Measurements from ENCODE around the gene TBCK. TPM values are rescaled to one million over a fixed set of nuclear protein-coding genes. Genes with fewer than 3 reads are reported as not detected.

Gene TBCK
- total and polyA plus RNA-seq, 4 experiments from 2014 or later = 23.7 to 62.3 (median 43.1) TPM

- no peak overlapping the region for H3K4me3 Mint-ChIP-seq
- no peaks in the 10 kb centered on the region for H3K4me1 ChIP-seq (ENCODE audit: insufficient read depth, low read length)
- ChIA-PET POLR2A (ENCODE audit: partially characterized antibody) (no interaction called here), CTCF (ENCODE audit: partially characterized antibody) (no interaction called here)
- intact Hi-C loops (cut with micrococcal nuclease) = no loop called here
- no peak overlapping the region for H3K4me3 ChIP-seq (ENCODE audit: low read length in 2 of 2)
- H3K27me3 ChIP-seq (ENCODE audit: insufficient read depth, low read length) = no peaks in the 10 kb centered on the region
- no peaks in the 10 kb centered on the region for H3K9me3 Mint-ChIP-seq
- no peaks in the 10 kb centered on the region for H3K9me3 ChIP-seq (ENCODE audit: control insufficient read depth in 1 of 2, low read length in 2 of 2)
- no peak for DNase-seq
- peaks cover 23 to 41% of the 10 kb centered on the region in 2 donors for H3K36me3 Mint-ChIP-seq
- H3K27ac ChIP-seq (ENCODE audit: low read depth, low read length) = no peak overlapping the region
- H3K4me1 Mint-ChIP-seq = peaks cover 0 to 3% (median 0%) of the 10 kb centered on the region in 4 donors
- H3K27ac Mint-ChIP-seq = no peak overlapping the region
- peaks cover 11% of the 10 kb centered on the region for H3K36me3 ChIP-seq (ENCODE audit: insufficient read depth, low read length)
- H3K27me3 Mint-ChIP-seq = no peaks in the 10 kb centered on the region
Observed at GRCh38 chr4:106351016-106351415, 35.0 kb upstream of the TBCK start.

DNA sequence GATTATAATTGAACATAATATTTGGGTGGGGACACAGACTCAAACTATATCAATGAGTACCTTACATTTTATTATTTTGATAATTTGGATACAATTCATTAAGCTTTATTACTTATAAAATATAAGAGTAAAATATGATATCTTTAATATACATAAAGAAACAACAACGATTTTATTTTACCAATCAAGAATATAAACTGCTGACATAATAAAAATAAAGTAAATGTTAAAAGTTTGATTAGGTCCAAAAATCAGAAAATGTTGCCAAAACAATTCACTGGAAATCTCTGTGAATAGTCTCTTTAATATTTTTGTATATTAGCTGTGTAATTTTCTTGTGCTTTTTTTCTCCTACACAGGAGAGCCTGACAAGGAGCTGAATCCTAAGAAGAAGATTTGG is 31.2 kb upstream of the TBCK start:
- Histone ChIP-seq H3K9me3 (ENCODE audit: control insufficient read depth in 1 of 2, low read length in 2 of 2) (no peaks in the 10 kb centered on the region), H3K4me1 (ENCODE audit: insufficient read depth, low read length) (no peaks in the 10 kb centered on the region), H3K27me3 (ENCODE audit: insufficient read depth, low read length) (no peaks in the 10 kb centered on the region), H3K27ac (ENCODE audit: low read depth, low read length) (no peak overlapping the region), H3K36me3 (ENCODE audit: insufficient read depth, low read length) (peaks cover 11% of the 10 kb centered on the region), H3K4me3 (ENCODE audit: low read length in 2 of 2) (no peak overlapping the region)
- DNase-seq = no peak
- no peaks in the 10 kb centered on the region for H3K27me3 Mint-ChIP-seq
- ChIA-PET POLR2A (ENCODE audit: partially characterized antibody) (no interaction called here), CTCF (ENCODE audit: partially characterized antibody) (no interaction called here)
- intact Hi-C loops (cut with micrococcal nuclease) = no loop called here
- H3K9me3 Mint-ChIP-seq = no peaks in the 10 kb centered on the region
- peaks cover 47 to 66% of the 10 kb centered on the region in 2 donors for H3K36me3 Mint-ChIP-seq
- H3K4me3 Mint-ChIP-seq = no peak overlapping the region
- H3K4me1 Mint-ChIP-seq = peaks cover 13 to 26% (median 21%) of the 10 kb centered on the region in 4 donors
- peak overlapping the region in 1 of 7 donors; percentile 65 for H3K27ac Mint-ChIP-seq

- ChIA-PET CTCF (ENCODE audit: partially characterized antibody) (interaction anchor here (0.9 kb wide), 1 partner anchor 16 kb away, joined by 3 read pairs; no protein-coding TSS in a partner anchor), POLR2A (ENCODE audit: partially characterized antibody) (no interaction called here)
- intact Hi-C loops (cut with micrococcal nuclease) = no loop called here
- H3K4me3 ChIP-seq (ENCODE audit: low read length in 2 of 2) = no peak overlapping the region
- peaks cover 0 to 11% (median 0%) of the 10 kb centered on the region in 8 donors for H3K9me3 Mint-ChIP-seq
- no peaks in the 10 kb centered on the region for H3K9me3 ChIP-seq (ENCODE audit: control insufficient read depth in 1 of 2, low read length in 2 of 2)
- peaks cover 70 to 72% of the 10 kb centered on the region in 2 donors for H3K36me3 Mint-ChIP-seq
- H3K27me3 Mint-ChIP-seq = no peaks in the 10 kb centered on the region
- peaks cover 32 to 50% (median 43%) of the 10 kb centered on the region in 4 donors for H3K4me1 Mint-ChIP-seq
- H3K4me3 Mint-ChIP-seq = no peak overlapping the region
- no peak for DNase-seq
- H3K36me3 ChIP-seq (ENCODE audit: insufficient read depth, low read length) = peaks cover 11% of the 10 kb centered on the region
- H3K27me3 ChIP-seq (ENCODE audit: insufficient read depth, low read length) = no peaks in the 10 kb centered on the region
- peak overlapping the region in 3 of 7 donors; percentile 20 to 55 (median 33) for H3K27ac Mint-ChIP-seq
- H3K27ac ChIP-seq (ENCODE audit: low read depth, low read length) = no peak overlapping the region
- H3K4me1 ChIP-seq (ENCODE audit: insufficient read depth, low read length) = peaks cover 18% of the 10 kb centered on the region
Observed at GRCh38 chr4:106344647-106344970, 28.6 kb upstream of the TBCK start.

GRCh38 chr4:106343865-106344646 is 28.0 kb upstream of the TBCK start:
- peaks cover 36 to 56% (median 48%) of the 10 kb centered on the region in 4 donors for H3K4me1 Mint-ChIP-seq
- no peak for DNase-seq
- Histone ChIP-seq H3K36me3 (ENCODE audit: insufficient read depth, low read length) (peaks cover 11% of the 10 kb centered on the region), H3K4me3 (ENCODE audit: low read length in 2 of 2) (no peak overlapping the region), H3K27me3 (ENCODE audit: insufficient read depth, low read length) (no peaks in the 10 kb centered on the region), H3K27ac (ENCODE audit: low read depth, low read length) (no peak overlapping the region), H3K9me3 (ENCODE audit: control insufficient read depth in 1 of 2, low read length in 2 of 2) (no peaks in the 10 kb centered on the region), H3K4me1 (ENCODE audit: insufficient read depth, low read length) (peaks cover 18% of the 10 kb centered on the region)
- H3K27me3 Mint-ChIP-seq = no peaks in the 10 kb centered on the region
- intact Hi-C loops (cut with micrococcal nuclease) = no loop called here
- peak overlapping the region in 1 of 8 donors; percentile 27 for H3K4me3 Mint-ChIP-seq
- H3K36me3 Mint-ChIP-seq = peaks cover 72% of the 10 kb centered on the region in 2 donors
- H3K9me3 Mint-ChIP-seq = peaks cover 0 to 11% (median 3%) of the 10 kb centered on the region in 8 donors
- ChIA-PET CTCF (ENCODE audit: partially characterized antibody) (interaction anchor here (0.9 kb wide), 1 partner anchor 16 kb away, joined by 3 read pairs; no protein-coding TSS in a partner anchor), POLR2A (ENCODE audit: partially characterized antibody) (no interaction called here)
- H3K27ac Mint-ChIP-seq = peak overlapping the region in 4 of 7 donors; percentile 20 to 77 (median 46)

- peak overlapping the region in 4 of 8 donors; percentile 5 to 39 (median 18) for H3K4me3 Mint-ChIP-seq
- peaks cover 79 to 84% of the 10 kb centered on the region in 2 donors for H3K36me3 Mint-ChIP-seq
- H3K9me3 ChIP-seq (ENCODE audit: control insufficient read depth in 1 of 2, low read length in 2 of 2) = no peaks in the 10 kb centered on the region
- no peaks in the 10 kb centered on the region for H3K27me3 Mint-ChIP-seq
- POLR2A ChIA-PET (ENCODE audit: partially characterized antibody) = no interaction called here
- CTCF ChIA-PET (ENCODE audit: partially characterized antibody) = no interaction called here
- peak overlapping the region in 2 of 7 donors; percentile 2 to 24 for H3K27ac Mint-ChIP-seq
- H3K27ac ChIP-seq (ENCODE audit: low read depth, low read length) = no peak overlapping the region
- H3K27me3 ChIP-seq (ENCODE audit: insufficient read depth, low read length) = no peaks in the 10 kb centered on the region
- H3K9me3 Mint-ChIP-seq = peaks cover 6 to 21% (median 10%) of the 10 kb centered on the region in 8 donors
- intact Hi-C loops (cut with micrococcal nuclease) = no loop called here
- peaks cover 18% of the 10 kb centered on the region for H3K4me1 ChIP-seq (ENCODE audit: insufficient read depth, low read length)
- peaks cover 39 to 62% (median 51%) of the 10 kb centered on the region in 4 donors for H3K4me1 Mint-ChIP-seq
- H3K4me3 ChIP-seq (ENCODE audit: low read length in 2 of 2) = no peak overlapping the region
- peaks cover 25% of the 10 kb centered on the region for H3K36me3 ChIP-seq (ENCODE audit: insufficient read depth, low read length)
- no peak for DNase-seq
Observed at GRCh38 chr4:106340774-106341173, 24.8 kb upstream of the TBCK start.

GRCh38 chr4:106339431-106339830 is 23.4 kb upstream of the TBCK start:
- Mint-ChIP-seq H3K27me3 (no peaks in the 10 kb centered on the region), H3K27ac (peak overlapping the region in 1 of 7 donors; percentile 40), H3K4me3 (peak overlapping the region in 2 of 8 donors; percentile 31 to 46), H3K4me1 (peaks cover 37 to 58% (median 49%) of the 10 kb centered on the region in 4 donors), H3K9me3 (peaks cover 6 to 21% (median 10%) of the 10 kb centered on the region in 8 donors), H3K36me3 (peaks cover 81 to 88% of the 10 kb centered on the region in 2 donors)
- intact Hi-C loops (cut with micrococcal nuclease) = loop anchor here (1.0 kb wide), 1 partner anchor 38 kb away; no protein-coding TSS in a partner anchor
- ChIA-PET POLR2A (ENCODE audit: partially characterized antibody) (no interaction called here), CTCF (ENCODE audit: partially characterized antibody) (no interaction called here)
- no peak overlapping the region for H3K4me3 ChIP-seq (ENCODE audit: low read length in 2 of 2)
- H3K9me3 ChIP-seq (ENCODE audit: control insufficient read depth in 1 of 2, low read length in 2 of 2) = no peaks in the 10 kb centered on the region
- peaks cover 18% of the 10 kb centered on the region for H3K4me1 ChIP-seq (ENCODE audit: insufficient read depth, low read length)
- no peak overlapping the region for H3K27ac ChIP-seq (ENCODE audit: low read depth, low read length)
- H3K27me3 ChIP-seq (ENCODE audit: insufficient read depth, low read length) = no peaks in the 10 kb centered on the region
- DNase-seq = no peak
- H3K36me3 ChIP-seq (ENCODE audit: insufficient read depth, low read length) = peaks cover 30% of the 10 kb centered on the region

DNA sequence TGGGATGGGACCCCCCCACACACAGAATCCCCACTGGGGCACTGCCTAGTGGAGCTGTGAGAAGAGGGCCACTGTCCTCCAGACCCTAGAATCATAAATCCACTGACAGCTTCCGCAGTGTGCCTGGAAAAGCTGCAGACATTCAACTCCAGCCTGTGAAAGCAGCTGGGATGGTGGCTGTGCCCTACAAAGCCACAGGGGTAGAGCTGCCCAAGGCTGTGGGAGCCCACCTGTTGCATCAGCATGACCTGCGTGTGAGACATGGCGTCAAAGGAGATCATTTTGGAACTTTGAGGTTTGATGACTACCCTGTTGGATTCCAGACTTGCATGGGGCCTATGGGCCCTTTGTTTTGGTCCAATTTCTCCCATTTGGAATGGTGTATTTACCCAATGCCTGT is 22.7 kb upstream of the TBCK start:
- POLR2A ChIA-PET (ENCODE audit: partially characterized antibody) = no interaction called here
- Histone ChIP-seq H3K27ac (ENCODE audit: low read depth, low read length) (no peak overlapping the region), H3K36me3 (ENCODE audit: insufficient read depth, low read length) (peaks cover 36% of the 10 kb centered on the region), H3K9me3 (ENCODE audit: control insufficient read depth in 1 of 2, low read length in 2 of 2) (no peaks in the 10 kb centered on the region), H3K27me3 (ENCODE audit: insufficient read depth, low read length) (no peaks in the 10 kb centered on the region), H3K4me1 (ENCODE audit: insufficient read depth, low read length) (peaks cover 18% of the 10 kb centered on the region), H3K4me3 (ENCODE audit: low read length in 2 of 2) (no peak overlapping the region)
- H3K4me3 Mint-ChIP-seq = no peak overlapping the region
- peaks cover 79 to 88% of the 10 kb centered on the region in 2 donors for H3K36me3 Mint-ChIP-seq
- intact Hi-C loops (cut with micrococcal nuclease) = loop anchor here (1.0 kb wide), 1 partner anchor 37 kb away; no protein-coding TSS in a partner anchor
- CTCF ChIA-PET (ENCODE audit: partially characterized antibody) = no interaction called here
- no peaks in the 10 kb centered on the region for H3K27me3 Mint-ChIP-seq
- DNase-seq = no peak
- no peak overlapping the region for H3K27ac Mint-ChIP-seq
- peaks cover 6 to 21% (median 10%) of the 10 kb centered on the region in 8 donors for H3K9me3 Mint-ChIP-seq
- H3K4me1 Mint-ChIP-seq = peaks cover 32 to 51% (median 44%) of the 10 kb centered on the region in 4 donors
